GM18951 (cell line): ENCODE results near the gene SGPP1.
A peak's percentile ranks its signal among the peaks of the same experiment; 100 is the strongest.
"Not testable (repeated sequence)": the region's sequence is repeated elsewhere in the genome, so short reads cannot be mapped to it uniquely, and the experiment has no call there.

Experiments
- POLR2A ChIP-seq: IDR thresholded peaks from 4 replicates; pipeline ENCODE4 v1.6.1; 2011; ENCODE audit warnings: mild to moderate bottlenecking; ENCODE audit not compliant: insufficient read length, insufficient read depth; ENCODE audit errors: extremely low read depth
- in situ Hi-C: fragments of 300-500 bp; cut with MboI; formaldehyde crosslinking; loops from one replicate; pipeline ENCODE4 v1.12.0; 2022; ENCODE audit warnings: low sequenced_read_pairs, mixed read lengths, inconsistent platforms; ENCODE audit not compliant: unreplicated experiment

The SGPP1 gene

DNA sequence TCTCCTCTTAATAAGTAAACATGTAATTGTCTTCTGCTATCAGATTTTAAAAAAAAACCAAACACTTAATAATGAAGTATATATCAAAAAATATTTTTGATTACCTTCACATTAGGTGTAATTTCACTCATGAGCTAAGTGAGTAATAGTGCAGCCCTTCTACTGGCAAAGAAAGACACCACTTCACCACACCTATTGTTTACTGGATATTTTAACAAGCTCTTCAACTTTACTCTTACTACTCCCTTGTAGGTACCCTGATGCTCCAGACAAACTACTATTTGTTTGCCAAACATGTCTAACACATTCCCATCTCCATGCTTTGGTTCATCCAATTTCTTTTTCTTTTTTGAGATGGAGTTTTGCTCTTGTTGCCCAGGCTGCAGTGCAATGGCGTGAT is 49.3 kb downstream of the SGPP1 start:
- no peak for TF ChIP-seq POLR2A
- in situ Hi-C loops, result no loop called here

DNA sequence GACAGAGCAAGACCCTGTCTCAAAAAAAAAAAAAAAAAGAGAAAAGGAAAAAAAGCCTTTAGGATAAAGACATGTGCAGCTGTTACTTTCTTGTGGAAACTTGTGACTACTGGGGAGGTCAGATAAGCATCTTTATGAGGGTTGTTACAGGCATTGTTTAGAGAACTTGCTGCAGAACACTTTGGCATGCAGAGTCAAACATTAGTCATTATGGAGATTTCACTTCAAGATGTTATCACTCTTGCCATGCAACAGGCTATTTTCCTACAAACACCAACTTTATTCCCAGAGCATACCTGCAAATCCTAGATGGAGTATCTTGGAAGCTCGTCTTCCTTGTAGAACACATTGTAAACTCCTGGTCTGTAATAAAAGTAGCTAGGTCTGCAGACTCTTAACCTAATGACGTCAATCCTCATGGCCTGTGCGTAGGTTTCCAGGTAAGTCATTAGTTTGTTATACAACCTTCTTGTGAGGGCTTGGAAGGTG is 49.9 kb downstream of the SGPP1 start:
- in situ Hi-C loops, result no loop called here
- TF ChIP-seq POLR2A, result no peak

DNA sequence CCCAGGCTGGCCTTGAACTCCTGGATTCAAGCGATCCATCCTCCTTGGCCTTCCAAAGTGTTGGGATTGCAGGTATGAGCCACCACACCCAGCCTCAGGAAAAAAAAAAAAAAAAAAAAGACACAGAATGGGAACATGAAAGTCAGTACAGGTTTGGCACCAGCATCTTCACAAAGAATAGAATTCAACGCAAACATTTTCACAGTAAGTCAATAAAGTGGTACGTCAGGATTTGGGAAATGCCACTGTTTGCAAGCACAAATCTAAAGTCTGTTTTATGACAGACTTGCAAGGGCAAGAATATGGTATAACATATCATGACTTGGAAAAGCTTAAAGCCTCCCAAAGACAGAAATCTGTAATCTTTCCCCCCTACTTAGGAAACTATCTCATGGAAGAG is 51.2 kb downstream of the SGPP1 start:
- TF ChIP-seq POLR2A, result no peak
- in situ Hi-C loops, result no loop called here

DNA sequence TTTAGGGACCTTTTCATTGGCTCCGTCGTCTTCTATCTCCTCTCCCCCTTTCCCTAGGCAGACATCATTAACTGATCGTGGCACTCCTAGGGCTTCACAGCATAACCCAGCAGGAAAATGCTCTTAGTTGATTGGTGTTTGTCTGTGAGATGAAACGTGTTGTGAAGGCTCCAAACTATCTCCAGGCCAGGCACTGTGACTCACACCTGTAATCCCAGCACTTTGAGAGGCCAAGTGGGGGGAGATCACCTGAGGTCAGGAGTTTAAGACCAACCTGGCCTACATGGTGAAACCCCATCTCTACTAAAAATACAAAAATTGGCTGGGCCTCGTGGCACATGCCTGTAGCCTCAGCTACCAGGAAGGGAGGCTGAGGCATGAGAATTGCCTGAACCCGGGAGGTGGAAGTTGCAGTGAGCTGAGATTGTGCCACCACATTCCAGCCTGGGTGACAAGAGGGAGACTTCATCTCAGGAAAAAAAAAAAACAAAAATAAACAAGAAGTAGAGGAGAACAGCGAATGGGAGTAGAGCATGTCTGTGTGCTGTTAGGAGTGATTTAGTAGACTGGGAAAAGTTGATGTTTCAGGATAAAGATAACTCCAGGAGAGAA is 53.9 kb downstream of the SGPP1 start:
- in situ Hi-C loops, result no loop called here
- no peak for TF ChIP-seq POLR2A

DNA sequence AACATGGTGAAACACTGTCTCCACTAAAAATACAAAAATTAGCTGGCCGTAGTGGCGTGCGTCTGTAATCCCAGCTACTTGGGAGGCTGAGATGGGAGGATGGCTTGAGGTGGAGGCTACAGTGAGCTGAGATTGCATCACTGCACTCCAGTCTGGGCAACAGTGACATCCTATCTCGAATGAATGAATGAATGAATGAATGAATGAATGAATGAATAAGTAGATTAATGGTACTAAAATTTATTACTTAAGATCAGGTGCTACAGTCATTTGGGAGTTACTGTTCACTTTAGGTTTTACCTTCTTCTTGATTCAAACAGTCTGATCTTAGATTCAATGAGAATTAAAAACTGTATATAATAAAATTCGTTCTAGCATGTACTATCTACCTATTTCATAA is 54.6 kb downstream of the SGPP1 start:
- in situ Hi-C loops, result no loop called here
- TF ChIP-seq POLR2A, result no peak

DNA sequence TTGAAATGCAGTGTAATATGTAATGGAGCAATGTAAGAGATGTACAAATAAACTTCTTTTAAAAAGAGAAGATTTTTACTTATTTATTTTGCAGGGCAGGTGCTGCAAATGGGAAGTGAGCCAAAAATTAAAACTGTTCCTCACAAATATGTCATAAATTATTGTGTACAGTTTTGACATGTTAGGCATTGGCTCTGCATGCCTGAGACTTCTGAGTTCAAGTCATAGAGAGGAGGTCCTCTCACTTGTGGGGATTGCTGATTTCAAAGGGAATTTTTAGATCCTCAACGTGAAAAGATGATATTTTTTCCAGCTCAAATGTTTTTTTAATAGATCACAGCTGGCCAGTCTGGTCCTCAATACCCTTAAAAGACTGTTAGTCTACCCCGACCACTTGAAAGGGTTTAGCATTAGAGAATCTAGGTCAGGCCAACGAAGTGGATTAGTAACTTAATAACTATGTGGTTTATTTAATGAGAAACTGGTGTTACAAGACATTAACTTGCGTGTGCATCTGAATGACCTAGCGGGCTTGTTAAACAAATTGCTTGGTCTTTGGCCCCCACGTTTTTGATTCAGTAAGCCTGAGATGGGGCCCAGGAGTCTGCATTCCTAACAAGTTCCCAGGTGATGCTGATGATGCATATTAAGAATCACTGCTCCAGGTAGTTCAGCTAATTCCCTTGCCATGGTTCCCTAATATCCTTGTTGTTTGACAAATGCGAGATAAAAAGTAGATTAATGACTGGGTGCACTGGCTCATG is 55.3 kb downstream of the SGPP1 start:
- no peak for TF ChIP-seq POLR2A
- in situ Hi-C loops, result no loop called here

DNA sequence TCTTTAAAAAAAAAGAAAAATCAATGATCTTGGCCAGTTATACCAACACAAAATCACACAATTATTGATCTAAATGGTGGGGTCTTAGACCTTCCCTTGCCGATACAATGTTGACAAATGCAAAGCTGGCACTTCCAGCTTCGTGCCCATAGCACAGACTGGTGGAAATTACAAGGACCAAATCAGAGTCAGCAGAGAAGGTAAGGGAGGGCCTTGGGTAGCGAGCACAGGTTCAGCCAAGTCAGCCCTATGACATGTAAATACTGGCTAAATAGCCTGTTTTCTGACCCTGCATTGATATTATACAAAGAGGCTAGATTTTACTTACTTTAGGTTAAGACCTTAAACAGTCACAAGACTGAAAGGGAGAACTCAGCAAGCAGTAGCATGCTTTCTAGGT is 55.9 kb downstream of the SGPP1 start:
- no peak for TF ChIP-seq POLR2A
- in situ Hi-C loops, result no loop called here

DNA sequence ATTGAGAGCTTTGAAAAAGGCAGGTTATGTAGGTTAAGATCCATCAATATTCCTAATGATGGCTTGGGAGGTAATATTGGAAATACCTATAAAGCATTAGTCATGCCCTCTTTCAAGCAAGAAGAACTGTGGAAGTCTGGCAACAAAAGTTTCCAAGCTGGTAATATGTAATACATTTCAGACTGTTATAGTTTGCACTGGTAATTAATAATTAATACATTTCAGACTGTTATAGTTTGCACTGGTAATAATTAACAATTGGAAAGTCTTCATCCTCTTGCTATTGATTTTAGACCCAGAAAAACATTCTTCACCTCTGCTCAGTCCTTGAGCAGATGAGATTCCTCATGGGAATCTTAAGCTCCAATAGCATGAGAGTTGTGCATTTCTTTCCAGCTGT is 57.2 kb downstream of the SGPP1 start:
- in situ Hi-C loops, result no loop called here
- peak; percentile 34 for TF ChIP-seq POLR2A

DNA sequence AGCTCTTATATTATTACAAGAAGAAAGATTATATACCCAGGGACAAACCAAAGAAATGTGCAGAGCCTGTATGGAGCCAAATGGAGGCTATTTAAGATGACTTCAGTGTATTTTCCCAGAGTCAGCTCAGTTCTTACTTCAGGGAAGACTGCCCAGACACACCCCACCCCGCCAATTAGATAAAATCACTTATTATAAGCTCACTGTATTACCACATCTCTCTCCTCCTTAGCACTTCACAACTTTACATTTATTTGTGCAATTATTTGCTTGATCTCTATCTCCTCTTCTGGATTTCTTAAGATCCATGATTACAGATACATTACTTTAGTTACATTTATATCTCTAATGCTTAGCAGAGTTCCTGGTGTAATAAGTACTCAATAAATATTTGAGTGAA is 61.5 kb downstream of the SGPP1 start:
- TF ChIP-seq POLR2A, result no peak
- in situ Hi-C loops, result no loop called here

DNA sequence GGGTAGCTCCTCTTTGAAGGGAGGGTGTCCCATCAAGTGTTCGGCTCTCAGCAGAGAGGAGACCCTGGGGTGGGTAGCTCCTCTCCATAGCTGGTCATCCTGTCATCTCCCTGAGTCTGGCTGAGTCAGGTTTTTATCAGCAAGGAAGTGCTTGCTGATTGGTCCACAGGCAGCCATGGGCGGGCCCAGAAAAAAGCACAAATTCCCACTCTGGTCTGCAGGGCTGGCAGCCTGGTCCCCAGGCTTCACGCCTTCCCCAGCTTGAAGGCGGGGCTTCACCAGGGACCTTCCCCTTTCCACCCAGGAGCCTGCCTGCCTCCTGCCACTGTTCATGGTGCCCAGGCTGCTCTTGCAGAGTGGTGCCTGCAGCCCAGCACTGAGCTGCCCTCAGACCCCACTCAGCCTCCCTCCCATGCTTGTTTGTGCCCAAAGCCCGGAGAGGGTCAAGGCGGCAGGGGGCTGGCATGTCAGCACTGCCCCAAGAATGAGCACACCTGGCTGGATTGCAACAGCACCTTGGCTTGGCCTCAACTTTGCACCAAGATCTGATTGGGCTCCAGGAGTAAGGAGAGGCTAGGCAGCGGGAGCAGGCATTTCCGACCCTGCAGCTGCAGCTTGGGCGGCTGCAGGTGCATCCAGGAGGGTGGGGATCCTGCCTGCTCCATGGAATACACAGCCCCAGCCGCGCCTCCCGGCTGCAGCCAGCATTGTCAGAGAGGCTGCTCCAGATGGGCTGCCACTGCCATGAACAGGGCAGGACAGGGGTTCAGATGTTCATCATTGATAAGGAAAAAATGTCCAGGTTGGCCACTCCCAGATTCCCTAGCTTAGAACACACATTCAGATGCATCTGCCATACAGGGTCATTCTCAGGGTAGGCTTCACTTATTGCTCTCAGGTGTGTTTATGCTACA is 64.2 kb downstream of the SGPP1 start:
- TF ChIP-seq POLR2A, result no peak
- in situ Hi-C loops, result no loop called here

DNA sequence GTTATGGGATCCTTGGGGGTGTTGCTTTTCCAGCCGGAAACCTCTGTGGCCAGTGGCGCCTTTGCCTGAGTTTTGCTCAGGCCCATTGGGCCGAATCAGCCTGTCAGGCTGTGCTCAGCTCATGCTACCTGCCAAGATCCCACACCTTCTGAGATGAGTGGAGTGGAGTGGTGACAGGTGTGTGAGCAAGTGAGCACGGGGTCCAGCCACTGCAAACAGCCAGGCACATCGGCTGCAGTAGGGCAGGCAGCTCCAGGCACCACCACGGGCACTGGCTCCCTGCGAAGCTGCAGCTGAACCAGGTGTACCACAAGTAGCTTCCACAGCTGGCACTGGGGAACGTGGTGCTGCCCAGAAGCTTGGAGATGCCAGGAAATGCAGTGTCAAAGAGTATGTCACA is 65.1 kb downstream of the SGPP1 start:
- in situ Hi-C loops, result no loop called here

DNA sequence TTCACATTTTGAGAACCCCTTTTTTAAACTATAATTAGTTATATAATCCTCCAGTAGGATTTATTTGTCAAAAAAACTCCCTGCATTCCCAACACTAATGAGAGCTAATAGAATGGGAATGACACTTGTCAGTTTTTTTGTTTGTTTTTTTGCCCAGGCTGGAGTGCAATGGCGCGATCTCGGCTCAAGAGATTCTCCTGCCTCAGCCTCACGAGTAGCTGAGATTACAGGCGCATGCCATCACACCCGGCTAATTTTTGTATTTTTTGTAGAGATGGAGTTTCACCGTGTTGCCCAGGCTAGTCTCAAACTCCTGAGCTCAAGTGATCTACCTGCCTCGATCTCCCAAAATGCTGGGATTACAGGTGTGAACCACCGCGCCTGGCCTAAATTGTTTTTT is 66.0 kb downstream of the SGPP1 start:
- in situ Hi-C loops, result not testable (repeated sequence)

More for the DNA sequence above, 65.1 kb downstream of the SGPP1 start:
- no peak for TF ChIP-seq POLR2A

DNA sequence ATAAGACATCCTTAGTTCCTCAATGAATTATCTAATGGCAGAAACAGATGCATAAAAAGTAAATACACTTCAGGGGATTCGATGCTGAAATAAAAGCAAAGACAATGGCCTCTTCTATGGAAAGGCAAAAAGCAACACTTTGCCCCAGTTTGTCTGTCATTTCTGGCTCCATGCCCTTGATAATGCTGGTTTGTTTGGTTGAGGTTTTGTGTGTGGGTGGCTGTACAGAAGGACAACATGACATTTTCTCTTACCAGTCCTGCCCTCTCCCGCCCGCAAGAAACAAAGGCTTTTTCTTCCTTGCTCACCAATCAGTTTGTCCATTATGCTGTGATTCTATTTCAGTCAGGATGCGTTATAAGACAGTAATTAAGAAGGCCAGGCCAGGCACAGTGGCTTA is 68.1 kb downstream of the SGPP1 start:
- in situ Hi-C loops, result no loop called here

More for the DNA sequence above, 68.1 kb downstream of the SGPP1 start:
- no peak for TF ChIP-seq POLR2A
